OCI-LY7 (cell line): ENCODE results near the gene FEV. TPM values are rescaled to one million over a fixed set of nuclear protein-coding genes. Genes with fewer than 3 reads are reported as not detected.
A peak's percentile ranks its signal among the peaks of the same experiment; 100 is the strongest.

Experiments used
- BruUV-seq: library from RNA; stranded (reverse); fragments of 400-500 nt; replicated peaks from 2 replicates; lab custom pipeline; 2021; lab: Mats Ljungman, UMichigan
- CTCF ChIA-PET: fragments of 300-600 bp; sonication (Branson Sonifier 250); formaldehyde crosslinking; loops from one replicate; lab custom pipeline; 2022; ENCODE audit warnings: antibody characterized with exemption; ENCODE audit not compliant: unreplicated experiment; lab: Charles Lee
- POLR2A ChIA-PET: fragments of 300-600 bp; sonication (Branson Sonifier 250); formaldehyde crosslinking; loops from one replicate; lab custom pipeline; 2022; ENCODE audit warnings: antibody characterized with exemption; lab: Charles Lee
- DNase-seq: peaks from one replicate; pipeline ENCODE4 v3.0.0-alpha.2; 2015; ENCODE audit warnings: low spot score
- H2AFZ ChIP-seq: fragments of 200-600 bp; sonication (generic), shearing (Covaris generic); 2 replicates; pipeline ENCODE4 v1.6.1; 2014; ENCODE audit warnings: mild to moderate bottlenecking, antibody characterized with exemption, low read length, moderate library complexity
- H3K27ac ChIP-seq: fragments of 200-600 bp; sonication (generic); 2 replicates; pipeline ENCODE4 v1.5.1; 2014; ENCODE audit warnings: mixed run types, low read depth, mild to moderate bottlenecking, moderate library complexity, low read length, inconsistent platforms; ENCODE audit not compliant: poor library complexity, severe bottlenecking
- H3K36me3 ChIP-seq: fragments of 200-600 bp; sonication (generic); 2 replicates; pipeline ENCODE4 v1.6.1; 2014; ENCODE audit warnings: mild to moderate bottlenecking, antibody characterized with exemption, low read length, moderate library complexity, mixed read lengths; ENCODE audit not compliant: insufficient read depth
- H3K4me1 ChIP-seq: fragments of 200-600 bp; sonication (generic); 2 replicates; pipeline ENCODE4 v1.5.1; 2014; ENCODE audit warnings: mild to moderate bottlenecking, low read length; ENCODE audit not compliant: insufficient read depth, poor library complexity, severe bottlenecking
- H3K4me2 ChIP-seq: fragments of 200-600 bp; sonication (generic); 2 replicates; pipeline ENCODE4 v1.6.1; 2014; ENCODE audit warnings: mild to moderate bottlenecking, low read length
- H3K4me3 ChIP-seq: fragments of 200-600 bp; sonication (generic); 2 replicates; pipeline ENCODE4 v1.5.1; 2014; ENCODE audit warnings: mild to moderate bottlenecking, low read depth, low read length; ENCODE audit not compliant: poor library complexity, severe bottlenecking
- H3K79me2 ChIP-seq: fragments of 200-600 bp; sonication (generic); 2 replicates; pipeline ENCODE4 v1.6.1; 2016; ENCODE audit warnings: low read depth, mild to moderate bottlenecking, low read length, moderate library complexity, mixed read lengths; ENCODE audit not compliant: insufficient read depth
- H3K9me2 ChIP-seq: fragments of 200-600 bp; sonication (generic); 2 replicates; pipeline ENCODE4 v1.6.1; 2016; ENCODE audit warnings: mild to moderate bottlenecking, low read length, mixed read lengths; ENCODE audit not compliant: insufficient read depth
- H3K9me3 ChIP-seq: fragments of 200-600 bp; sonication (generic); 2 replicates; pipeline ENCODE4 v1.6.1; 2014; ENCODE audit warnings: mild to moderate bottlenecking, mixed run types, low read length, mixed read lengths
- H4K20me1 ChIP-seq: fragments of 200-600 bp; sonication (generic); 2 replicates; pipeline ENCODE4 v1.6.1; 2014; ENCODE audit warnings: mild to moderate bottlenecking, antibody characterized with exemption, low read length, moderate library complexity, mixed read lengths; ENCODE audit not compliant: insufficient read depth
- EZH2phosphoT487 ChIP-seq: fragments of 200-600 bp; sonication (generic); IDR thresholded peaks from 2 replicates; pipeline ENCODE4 v1.6.1; 2018; ENCODE audit warnings: low read depth, borderline replicate concordance, mild to moderate bottlenecking, mixed run types, antibody characterized with exemption, low read length, moderate library complexity, mixed read lengths
- intact Hi-C: fragments of 100-400 bp; cut with micrococcal nuclease; formaldehyde crosslinking; loops from one replicate; pipeline ENCODE4 v1.10.0; 2022; ENCODE audit not compliant: unreplicated experiment
- total RNA-seq, 2 experiments: library from RNA; depleted of rRNA in 1 of 2; stranded (reverse); fragments of >200 nt in 1 of 2; shearing (Covaris generic) in 1 of 2; gene quantifications; 2 replicates each; pipeline ENCODE4 v1.2.3, GENCODE V29; 2014 to 2022
- TF ChIP-seq, protein P1 (sequence below): fragments of 200-600 bp; sonication (generic); conservative IDR thresholded peaks from 2 replicates; pipeline ENCODE4 v1.5.1; 2014; ENCODE audit warnings: mild to moderate bottlenecking, antibody characterized with exemption, low read length, moderate library complexity, mixed read lengths

Gene FEV
- total RNA-seq, 2 experiments from 2014 or later, result not detected

DNA sequence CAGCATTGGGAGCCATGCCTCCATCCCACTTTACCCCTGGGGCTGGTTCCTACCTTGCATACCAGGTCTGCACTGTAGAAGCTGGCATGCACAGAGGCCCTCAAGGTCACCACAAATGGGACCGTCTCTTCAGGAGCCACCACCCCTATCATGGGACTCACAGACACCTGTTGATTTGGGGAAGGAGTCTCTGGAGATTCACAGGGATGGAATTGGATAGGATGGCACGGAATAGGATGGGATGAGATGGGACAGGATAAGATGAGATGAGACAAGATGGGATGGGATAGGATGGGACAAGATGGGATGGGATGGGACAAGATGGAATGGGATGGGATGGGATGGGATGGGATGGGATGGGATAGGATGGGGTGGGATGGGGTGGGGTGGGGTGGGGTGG lies 24.3 kb upstream of the FEV start:
- CTCF ChIA-PET, result no interaction called here
- Histone ChIP-seq H3K36me3 (no peaks in the 10 kb centered on the region), H3K79me2 (no peaks in the 10 kb centered on the region), H3K4me3 (no peak overlapping the region), H3K9me2 (no peaks in the 10 kb centered on the region), H2AFZ (no peak overlapping the region), H4K20me1 (no peaks in the 10 kb centered on the region), H3K4me2 (no peak overlapping the region), H3K4me1 (no peaks in the 10 kb centered on the region), H3K9me3 (no peaks in the 10 kb centered on the region), H3K27ac (no peak overlapping the region)
- TF ChIP-seq, protein P1, sequence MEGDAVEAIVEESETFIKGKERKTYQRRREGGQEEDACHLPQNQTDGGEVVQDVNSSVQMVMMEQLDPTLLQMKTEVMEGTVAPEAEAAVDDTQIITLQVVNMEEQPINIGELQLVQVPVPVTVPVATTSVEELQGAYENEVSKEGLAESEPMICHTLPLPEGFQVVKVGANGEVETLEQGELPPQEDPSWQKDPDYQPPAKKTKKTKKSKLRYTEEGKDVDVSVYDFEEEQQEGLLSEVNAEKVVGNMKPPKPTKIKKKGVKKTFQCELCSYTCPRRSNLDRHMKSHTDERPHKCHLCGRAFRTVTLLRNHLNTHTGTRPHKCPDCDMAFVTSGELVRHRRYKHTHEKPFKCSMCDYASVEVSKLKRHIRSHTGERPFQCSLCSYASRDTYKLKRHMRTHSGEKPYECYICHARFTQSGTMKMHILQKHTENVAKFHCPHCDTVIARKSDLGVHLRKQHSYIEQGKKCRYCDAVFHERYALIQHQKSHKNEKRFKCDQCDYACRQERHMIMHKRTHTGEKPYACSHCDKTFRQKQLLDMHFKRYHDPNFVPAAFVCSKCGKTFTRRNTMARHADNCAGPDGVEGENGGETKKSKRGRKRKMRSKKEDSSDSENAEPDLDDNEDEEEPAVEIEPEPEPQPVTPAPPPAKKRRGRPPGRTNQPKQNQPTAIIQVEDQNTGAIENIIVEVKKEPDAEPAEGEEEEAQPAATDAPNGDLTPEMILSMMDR, result no peak
- no peak for TF ChIP-seq EZH2phosphoT487
- intact Hi-C loops, result no loop called here
- no TSS peak for BruUV-seq
- POLR2A ChIA-PET, result no interaction called here
- DNase-seq, result no peak

GRCh38 chr2:219003979-219004378 lies 19.0 kb upstream of the FEV start:
- H3K9me3 ChIP-seq, result no peaks in the 10 kb centered on the region
- CTCF ChIA-PET, result no interaction called here

DNA sequence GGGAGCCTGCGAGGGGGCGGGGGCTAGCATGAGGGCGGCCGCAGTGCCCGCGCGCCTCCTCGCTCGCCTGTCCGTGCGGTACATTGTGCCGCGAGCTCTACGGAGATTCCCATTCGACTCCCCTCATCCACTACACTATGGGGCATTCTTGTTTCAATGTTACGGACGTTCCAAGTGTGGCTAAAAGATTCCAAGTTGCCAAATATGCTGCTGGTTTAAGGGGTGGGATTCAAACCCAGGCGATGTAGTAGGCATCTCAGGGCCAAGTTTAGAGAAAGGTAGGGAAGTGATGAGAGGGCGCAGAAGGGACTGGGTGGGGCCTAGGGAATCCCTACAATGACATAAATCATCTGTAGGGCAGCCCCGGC lies 18.3 kb upstream of the FEV start:
- no TSS peak for BruUV-seq
- Histone ChIP-seq H3K79me2 (no peaks in the 10 kb centered on the region), H3K27ac (no peak overlapping the region), H2AFZ (no peak overlapping the region), H3K4me2 (no peak overlapping the region), H3K4me3 (no peak overlapping the region), H4K20me1 (no peaks in the 10 kb centered on the region), H3K36me3 (no peaks in the 10 kb centered on the region), H3K9me2 (no peaks in the 10 kb centered on the region), H3K9me3 (no peaks in the 10 kb centered on the region), H3K4me1 (no peaks in the 10 kb centered on the region)
- no peak for DNase-seq
- ChIA-PET CTCF (no interaction called here), POLR2A (no interaction called here)
- TF ChIP-seq EZH2phosphoT487, result no peak
- TF ChIP-seq, protein P1, result peak; percentile 31
- intact Hi-C loops, result no loop called here

More at GRCh38 chr2:219003979-219004378, 19.0 kb upstream of the FEV start:
- intact Hi-C loops, result no loop called here
- Histone ChIP-seq H3K4me1 (no peaks in the 10 kb centered on the region), H4K20me1 (no peaks in the 10 kb centered on the region), H3K4me3 (no peak overlapping the region), H2AFZ (no peak overlapping the region), H3K79me2 (no peaks in the 10 kb centered on the region), H3K9me2 (no peaks in the 10 kb centered on the region), H3K4me2 (no peak overlapping the region), H3K36me3 (no peaks in the 10 kb centered on the region), H3K27ac (no peak overlapping the region)
- POLR2A ChIA-PET, result no interaction called here
- DNase-seq, result no peak
- BruUV-seq, result no TSS peak
- TF ChIP-seq EZH2phosphoT487, result no peak
- TF ChIP-seq, protein P1, result no peak
